Natural killer cell treated with Interleukin-12 subunit alpha and Interleukin-12 subunit beta and Interleukin-15 and Interleukin-18, amount 100 ng/mL, for 72 hours (primary cell): ENCODE measurements around the gene RTF2. TPM values are rescaled to one million over a fixed set of nuclear protein-coding genes. Genes with fewer than 3 reads are reported as not detected.
A peak's percentile ranks its signal among the peaks of the same experiment; 100 is the strongest.

ENCODE experiments used
- ATAC-seq, 2 donors: fragments of 150-1000 bp; cut with Tn5 transposase in 1 of 2; sonication (Bioruptor Pico), chemical (Tn5 transposase) in 1 of 2; 2 replicates each; pipeline ENCODE4 v1.10.0; 2021
- DNase-seq: peaks from one replicate; pipeline ENCODE4 v3.0.0; 2022; ENCODE audit warnings: low spot score
- H3K27ac Mint-ChIP-seq, 2 donors: 1 replicate in 1 of 2; 2 replicates in 1 of 2; pipeline ENCODE4 v1.8.0; 2022; ENCODE audit warnings: mixed read lengths in 2 of 2, mild to moderate bottlenecking in 1 of 2, moderate library complexity in 1 of 2
- H3K27me3 Mint-ChIP-seq, 2 donors: 1 replicate in 1 of 2; 2 replicates in 1 of 2; pipeline ENCODE4 v1.8.0; 2022; ENCODE audit warnings: mixed read lengths in 2 of 2
- H3K36me3 Mint-ChIP-seq: one replicate; pipeline ENCODE4 v1.8.0; 2022; ENCODE audit warnings: mixed read lengths
- H3K4me1 Mint-ChIP-seq, 2 donors: 1 replicate in 1 of 2; 2 replicates in 1 of 2; pipeline ENCODE4 v1.8.0; 2022; ENCODE audit warnings: low read depth in 2 of 2, mixed read lengths in 2 of 2, mild to moderate bottlenecking in 1 of 2
- H3K4me3 Mint-ChIP-seq: one replicate; pipeline ENCODE4 v1.8.0; 2022; ENCODE audit warnings: mixed read lengths
- H3K9me3 Mint-ChIP-seq: 2 replicates; pipeline ENCODE4 v1.8.0; 2022; ENCODE audit warnings: mixed read lengths
- total RNA-seq, 2 donors: library from RNA; stranded (reverse); gene quantifications; one replicate each; pipeline ENCODE4 v1.2.3, GENCODE V29; 2022

RTF2 gene
- total RNA-seq, 2 donors from 2014 or later, result 78.5 to 92.2 TPM

- peak overlapping the region; percentile 28 to 90 for H3K27ac Mint-ChIP-seq
- ATAC-seq (no peak), DNase-seq (no peak)
- H3K9me3 Mint-ChIP-seq, result no peaks in the 10 kb centered on the region
- no peaks in the 10 kb centered on the region for H3K36me3 Mint-ChIP-seq
- peaks cover 27 to 34% of the 10 kb centered on the region in 2 donors for H3K4me1 Mint-ChIP-seq
- H3K4me3 Mint-ChIP-seq, result no peak overlapping the region
- H3K27me3 Mint-ChIP-seq, result no peaks in the 10 kb centered on the region
Observed at GRCh38 chr20:56443654-56444540, 24.5 kb upstream of the RTF2 start.

GRCh38 chr20:56445130-56445529 lies 23.3 kb upstream of the RTF2 start:
- Mint-ChIP-seq H3K4me3 (no peak overlapping the region), H3K4me1 (peaks cover 22 to 26% of the 10 kb centered on the region in 2 donors), H3K27ac (peak overlapping the region in 1 of 2 donors; percentile 90), H3K36me3 (no peaks in the 10 kb centered on the region), H3K9me3 (no peaks in the 10 kb centered on the region), H3K27me3 (no peaks in the 10 kb centered on the region)
- no peak for DNase-seq
- no peak for ATAC-seq

GRCh38 chr20:56445540-56445939 lies 22.9 kb upstream of the RTF2 start:
- H3K27me3 Mint-ChIP-seq, result no peaks in the 10 kb centered on the region
- no peaks in the 10 kb centered on the region for H3K9me3 Mint-ChIP-seq
- DNase-seq, result no peak
- H3K4me1 Mint-ChIP-seq, result peaks cover 18 to 22% of the 10 kb centered on the region in 2 donors
- peak overlapping the region in 1 of 2 donors; percentile 90 for H3K27ac Mint-ChIP-seq
- H3K36me3 Mint-ChIP-seq, result no peaks in the 10 kb centered on the region
- no peak for ATAC-seq
- H3K4me3 Mint-ChIP-seq, result no peak overlapping the region

- Mint-ChIP-seq H3K27me3 (no peaks in the 10 kb centered on the region), H3K4me1 (peaks cover 15 to 18% of the 10 kb centered on the region in 2 donors), H3K9me3 (no peaks in the 10 kb centered on the region), H3K36me3 (peaks cover 10% of the 10 kb centered on the region), H3K4me3 (no peak overlapping the region), H3K27ac (no peak overlapping the region)
- ATAC-seq (no peak), DNase-seq (no peak)
Observed at GRCh38 chr20:56447227-56447626, 21.2 kb upstream of the RTF2 start.

GRCh38 chr20:56449459-56449858 lies 19.0 kb upstream of the RTF2 start:
- Mint-ChIP-seq H3K36me3 (peaks cover 10% of the 10 kb centered on the region), H3K4me3 (no peak overlapping the region)
- ATAC-seq, result no peak

GRCh38 chr20:56451056-56451765 lies 17.2 kb upstream of the RTF2 start:
- ATAC-seq, result no peak
- H3K9me3 Mint-ChIP-seq, result no peaks in the 10 kb centered on the region
- H3K27ac Mint-ChIP-seq, result peak overlapping the region in 1 of 2 donors; percentile 14
- peaks cover 12 to 20% of the 10 kb centered on the region in 2 donors for H3K4me1 Mint-ChIP-seq
- no peak overlapping the region for H3K4me3 Mint-ChIP-seq
- no peak for DNase-seq
- H3K36me3 Mint-ChIP-seq, result peaks cover 10% of the 10 kb centered on the region
- no peaks in the 10 kb centered on the region for H3K27me3 Mint-ChIP-seq

More at GRCh38 chr20:56449459-56449858, 19.0 kb upstream of the RTF2 start:
- H3K27ac Mint-ChIP-seq, result no peak overlapping the region
- no peak for DNase-seq
- no peaks in the 10 kb centered on the region for H3K27me3 Mint-ChIP-seq
- H3K9me3 Mint-ChIP-seq, result no peaks in the 10 kb centered on the region
- H3K4me1 Mint-ChIP-seq, result peaks cover 4 to 11% of the 10 kb centered on the region in 2 donors

GRCh38 chr20:56453352-56453751 lies 15.1 kb upstream of the RTF2 start:
- ATAC-seq (no peak), DNase-seq (no peak)
- H3K4me1 Mint-ChIP-seq, result peaks cover 12 to 22% of the 10 kb centered on the region in 2 donors
- no peaks in the 10 kb centered on the region for H3K27me3 Mint-ChIP-seq
- H3K27ac Mint-ChIP-seq, result no peak overlapping the region
- H3K9me3 Mint-ChIP-seq, result no peaks in the 10 kb centered on the region
- no peak overlapping the region for H3K4me3 Mint-ChIP-seq
- peaks cover 10% of the 10 kb centered on the region for H3K36me3 Mint-ChIP-seq

- peaks cover 10% of the 10 kb centered on the region for H3K36me3 Mint-ChIP-seq
- DNase-seq, result no peak
Observed at GRCh38 chr20:56454754-56455153, 13.7 kb upstream of the RTF2 start.

GRCh38 chr20:56458206-56458821 lies 10.1 kb upstream of the RTF2 start:
- peaks cover 33 to 35% of the 10 kb centered on the region in 2 donors for H3K4me1 Mint-ChIP-seq
- no peaks in the 10 kb centered on the region for H3K36me3 Mint-ChIP-seq
- no peak for DNase-seq

More at GRCh38 chr20:56454754-56455153, 13.7 kb upstream of the RTF2 start:
- H3K9me3 Mint-ChIP-seq, result no peaks in the 10 kb centered on the region
- peak overlapping the region; percentile 31 to 36 for H3K27ac Mint-ChIP-seq
- peak; percentile 63 to 87 for ATAC-seq
- H3K4me3 Mint-ChIP-seq, result no peak overlapping the region
- peaks cover 16 to 20% of the 10 kb centered on the region in 2 donors for H3K4me1 Mint-ChIP-seq
- no peaks in the 10 kb centered on the region for H3K27me3 Mint-ChIP-seq

GRCh38 chr20:56460459-56460858 lies 8.0 kb upstream of the RTF2 start:
- Mint-ChIP-seq H3K4me3 (peak overlapping the region; percentile 42), H3K9me3 (no peaks in the 10 kb centered on the region), H3K4me1 (peaks cover 38 to 40% of the 10 kb centered on the region in 2 donors), H3K27ac (peak overlapping the region; percentile 62 to 76), H3K27me3 (no peaks in the 10 kb centered on the region), H3K36me3 (no peaks in the 10 kb centered on the region)
- DNase-seq (no peak), ATAC-seq (peak in 1 of 2 donors; percentile 73)

More at GRCh38 chr20:56458206-56458821, 10.1 kb upstream of the RTF2 start:
- Mint-ChIP-seq H3K27me3 (no peaks in the 10 kb centered on the region), H3K4me3 (no peak overlapping the region), H3K9me3 (no peaks in the 10 kb centered on the region), H3K27ac (no peak overlapping the region)
- no peak for ATAC-seq

GRCh38 chr20:56461576-56461975 lies 6.9 kb upstream of the RTF2 start:
- H3K9me3 Mint-ChIP-seq, result no peaks in the 10 kb centered on the region
- no peak for DNase-seq
- ATAC-seq, result no peak
- H3K36me3 Mint-ChIP-seq, result no peaks in the 10 kb centered on the region
- H3K4me3 Mint-ChIP-seq, result no peak overlapping the region
- no peaks in the 10 kb centered on the region for H3K27me3 Mint-ChIP-seq
- H3K27ac Mint-ChIP-seq, result peak overlapping the region; percentile 62 to 76
- H3K4me1 Mint-ChIP-seq, result peaks cover 38 to 43% of the 10 kb centered on the region in 2 donors

- ATAC-seq (peak; percentile 43 to 56), DNase-seq (no peak)
- Mint-ChIP-seq H3K27me3 (no peaks in the 10 kb centered on the region), H3K4me1 (peaks cover 39 to 49% of the 10 kb centered on the region in 2 donors), H3K4me3 (peak overlapping the region; percentile 77), H3K27ac (peak overlapping the region; percentile 73 to 86), H3K36me3 (no peaks in the 10 kb centered on the region), H3K9me3 (no peaks in the 10 kb centered on the region)
Observed at GRCh38 chr20:56463428-56463827, 5.0 kb upstream of the RTF2 start.

GRCh38 chr20:56465997-56466396 lies 2.4 kb upstream of the RTF2 start:
- peaks cover 6% of the 10 kb centered on the region for H3K36me3 Mint-ChIP-seq
- H3K9me3 Mint-ChIP-seq, result no peaks in the 10 kb centered on the region
- peaks cover 47 to 51% of the 10 kb centered on the region in 2 donors for H3K4me1 Mint-ChIP-seq
- ATAC-seq (no peak), DNase-seq (no peak)
- H3K27ac Mint-ChIP-seq, result no peak overlapping the region
- H3K27me3 Mint-ChIP-seq, result no peaks in the 10 kb centered on the region
- H3K4me3 Mint-ChIP-seq, result no peak overlapping the region
